ENCODE measurements around the gene EMP2. TPM values are rescaled to one million over a fixed set of nuclear protein-coding genes. Genes with fewer than 3 reads are reported as not detected.
A peak's percentile ranks its signal among the peaks of the same experiment; 100 is the strongest.

Gene EMP2
- total RNA-seq, 8 experiments from 2014 or later: 0.50 to 17.9 (median 10.3) TPM

- peak; percentile 62 to 93 (median 76) for ATAC-seq (replicated peaks in 6 of 8)
- Histone ChIP-seq H3K4me1 (replicated peaks in 1 of 2) (peaks cover 29 to 33% of the 10 kb centered on the region in 2 donors), H3K4me3 (no peak overlapping the region), H3K27ac (peak overlapping the region in 1 of 2 donors; percentile 16)
- 0 to 100% (median 59%) methylated on average over 1 to 3 of the region's 14 CpGs; no CpG with 5 or more reads in 4 of the 10 experiments for WGBS, 10 experiments
- in situ Hi-C loops (cut with MboI; ENCODE audit: low pct_unique_long_range_greater_than_20kb in 2 of 9, low sequenced_read_pairs in 9 of 9, unreplicated experiment in 9 of 9): no loop called here
These were observed 36.6 kb upstream of the EMP2 start for GRCh38 chr16:10616756-10617640.

- Histone ChIP-seq H3K4me3 (no peak overlapping the region), H3K27ac (peak overlapping the region in 1 of 2 donors; percentile 16), H3K4me1 (replicated peaks in 1 of 2) (peaks cover 29 to 33% of the 10 kb centered on the region in 2 donors)
- 55 to 100% (median 80%) methylated on average over 1 to 5 of the region's 6 CpGs; no CpG with 5 or more reads in 5 of the 10 experiments for WGBS, 10 experiments
- in situ Hi-C loops (cut with MboI; ENCODE audit: low pct_unique_long_range_greater_than_20kb in 2 of 9, low sequenced_read_pairs in 9 of 9, unreplicated experiment in 9 of 9): no loop called here
- ATAC-seq (replicated peaks in 6 of 8): peak in 2 of 8 experiments; percentile 8
These were observed 36.0 kb upstream of the EMP2 start for GRCh38 chr16:10616419-10616755.

GRCh38 chr16:10614685-10615084 lies 34.3 kb upstream of the EMP2 start:
- in situ Hi-C loops (cut with MboI; ENCODE audit: low pct_unique_long_range_greater_than_20kb in 2 of 9, low sequenced_read_pairs in 9 of 9, unreplicated experiment in 9 of 9): no loop called here
- peaks cover 28 to 33% of the 10 kb centered on the region in 2 donors for H3K4me1 ChIP-seq (replicated peaks in 1 of 2)
- no peak for ATAC-seq (replicated peaks in 6 of 8)
- H3K4me3 ChIP-seq: no peak overlapping the region
- no peak overlapping the region for H3K27ac ChIP-seq

- WGBS, 10 experiments: 40 to 87% (median 74%) methylated on average over 1 to 5 of the region's 6 CpGs; no CpG with 5 or more reads in 3 of the 10 experiments
- Histone ChIP-seq H3K4me1 (replicated peaks in 1 of 2) (peaks cover 20 to 27% of the 10 kb centered on the region in 2 donors), H3K27ac (no peak overlapping the region), H3K4me3 (no peak overlapping the region)
- in situ Hi-C loops (cut with MboI; ENCODE audit: low pct_unique_long_range_greater_than_20kb in 2 of 9, low sequenced_read_pairs in 9 of 9, unreplicated experiment in 9 of 9): no loop called here
- ATAC-seq (replicated peaks in 6 of 8): no peak
These were observed 33.5 kb upstream of the EMP2 start for GRCh38 chr16:10613785-10614485.

- WGBS, 10 experiments: 32 to 80% (median 58%) methylated on average over 1 to 4 of the region's 6 CpGs; no CpG with 5 or more reads in 1 of the 10 experiments
- H3K27ac ChIP-seq: no peak overlapping the region
- in situ Hi-C loops (cut with MboI; ENCODE audit: low pct_unique_long_range_greater_than_20kb in 2 of 9, low sequenced_read_pairs in 9 of 9, unreplicated experiment in 9 of 9): no loop called here
- no peak overlapping the region for H3K4me3 ChIP-seq
- H3K4me1 ChIP-seq (replicated peaks in 1 of 2): peaks cover 12 to 15% of the 10 kb centered on the region in 2 donors
- ATAC-seq (replicated peaks in 6 of 8): peak in 1 of 8 experiments; percentile 43
These were observed 32.3 kb upstream of the EMP2 start for GRCh38 chr16:10612649-10613179.

GRCh38 chr16:10611825-10612342 lies 31.5 kb upstream of the EMP2 start:
- 40 to 100% (median 84%) methylated on average over 1 to 5 of the region's 6 CpGs; no CpG with 5 or more reads in 3 of the 10 experiments for WGBS, 10 experiments
- no peak overlapping the region for H3K4me3 ChIP-seq
- in situ Hi-C loops (cut with MboI; ENCODE audit: low pct_unique_long_range_greater_than_20kb in 2 of 9, low sequenced_read_pairs in 9 of 9, unreplicated experiment in 9 of 9): no loop called here
- no peak for ATAC-seq (replicated peaks in 6 of 8)
- H3K4me1 ChIP-seq (replicated peaks in 1 of 2): peaks cover 4 to 6% of the 10 kb centered on the region in 2 donors
- H3K27ac ChIP-seq: no peak overlapping the region

- ATAC-seq (replicated peaks in 6 of 8): no peak
- Histone ChIP-seq H3K4me3 (no peak overlapping the region), H3K27ac (no peak overlapping the region), H3K4me1 (replicated peaks in 1 of 2) (no peaks in the 10 kb centered on the region)
- 63 to 100% (median 88%) methylated on average over 3 to 12 of the region's 13 CpGs for whole genome bisulfite sequencing, 10 experiments
- in situ Hi-C loops (cut with MboI; ENCODE audit: low pct_unique_long_range_greater_than_20kb in 2 of 9, low sequenced_read_pairs in 9 of 9, unreplicated experiment in 9 of 9): no loop called here
These were observed 30.2 kb upstream of the EMP2 start for GRCh38 chr16:10610499-10611184.

- no peaks in the 10 kb centered on the region for H3K4me1 ChIP-seq (replicated peaks in 1 of 2)
- in situ Hi-C loops (cut with MboI; ENCODE audit: low pct_unique_long_range_greater_than_20kb in 2 of 9, low sequenced_read_pairs in 9 of 9, unreplicated experiment in 9 of 9): no loop called here
- no peak overlapping the region for H3K4me3 ChIP-seq
- ATAC-seq (replicated peaks in 6 of 8): peak in 3 of 8 experiments; percentile 70 to 94 (median 90)
- no peak overlapping the region for H3K27ac ChIP-seq
- 10 to 100% (median 90%) methylated on average over 1 to 6 of the region's 7 CpGs; no CpG with 5 or more reads in 5 of the 10 experiments for WGBS, 10 experiments
These were observed 29.0 kb upstream of the EMP2 start for GRCh38 chr16:10609402-10609774.

- whole genome bisulfite sequencing, 10 experiments: 46 to 96% (median 67%) methylated on average over 1 to 5 of the region's 11 CpGs; no CpG with 5 or more reads in 1 of the 10 experiments
- in situ Hi-C loops (cut with MboI; ENCODE audit: low pct_unique_long_range_greater_than_20kb in 2 of 9, low sequenced_read_pairs in 9 of 9, unreplicated experiment in 9 of 9): no loop called here
- peak in 3 of 8 experiments; percentile 53 to 96 (median 90) for ATAC-seq (replicated peaks in 6 of 8)
- H3K4me3 ChIP-seq: no peak overlapping the region
- no peak overlapping the region for H3K27ac ChIP-seq
- H3K4me1 ChIP-seq (replicated peaks in 1 of 2): no peaks in the 10 kb centered on the region
These were observed 28.4 kb upstream of the EMP2 start for GRCh38 chr16:10608687-10609401.

- H3K4me3 ChIP-seq: no peak overlapping the region
- no peak for ATAC-seq (replicated peaks in 6 of 8)
- no peak overlapping the region for H3K27ac ChIP-seq
- H3K4me1 ChIP-seq (replicated peaks in 1 of 2): no peaks in the 10 kb centered on the region
- WGBS, 10 experiments: 20 to 100% (median 84%) methylated on average over 1 to 3 of the region's 3 CpGs; no CpG with 5 or more reads in 4 of the 10 experiments
- in situ Hi-C loops (cut with MboI; ENCODE audit: low pct_unique_long_range_greater_than_20kb in 2 of 9, low sequenced_read_pairs in 9 of 9, unreplicated experiment in 9 of 9): no loop called here
These were observed 26.8 kb upstream of the EMP2 start for GRCh38 chr16:10607157-10607556.

- H3K4me3 ChIP-seq: no peak overlapping the region
- H3K4me1 ChIP-seq (replicated peaks in 1 of 2): no peaks in the 10 kb centered on the region
- no peak for ATAC-seq (replicated peaks in 6 of 8)
- 0 to 90% (median 70%) methylated on average over 1 to 4 of the region's 6 CpGs; no CpG with 5 or more reads in 3 of the 10 experiments for WGBS, 10 experiments
- no peak overlapping the region for H3K27ac ChIP-seq
- in situ Hi-C loops (cut with MboI; ENCODE audit: low pct_unique_long_range_greater_than_20kb in 2 of 9, low sequenced_read_pairs in 9 of 9, unreplicated experiment in 9 of 9): no loop called here
These were observed 26.2 kb upstream of the EMP2 start for GRCh38 chr16:10606607-10607006.

GRCh38 chr16:10605636-10606035 lies 25.2 kb upstream of the EMP2 start:
- H3K27ac ChIP-seq: no peak overlapping the region

More at GRCh38 chr16:10605636-10606035, 25.2 kb upstream of the EMP2 start:
- H3K4me3 ChIP-seq: no peak overlapping the region
- H3K4me1 ChIP-seq (replicated peaks in 1 of 2): no peaks in the 10 kb centered on the region
- in situ Hi-C loops (cut with MboI; ENCODE audit: low pct_unique_long_range_greater_than_20kb in 2 of 9, low sequenced_read_pairs in 9 of 9, unreplicated experiment in 9 of 9): no loop called here
- WGBS, 10 experiments: 33 to 100% (median 87%) methylated on average over 1 to 3 of the region's 3 CpGs; no CpG with 5 or more reads in 2 of the 10 experiments
- no peak for ATAC-seq (replicated peaks in 6 of 8)
